ENCODE measurements around the gene PDCD10. TPM values are rescaled to one million over a fixed set of nuclear protein-coding genes. Genes with fewer than 3 reads are reported as not detected.
A peak's percentile ranks its signal among the peaks of the same experiment; 100 is the strongest.

PDCD10 gene
- total RNA-seq, 6 donors from 2014 or later = 38.8 to 115 (median 55.9) TPM

DNA sequence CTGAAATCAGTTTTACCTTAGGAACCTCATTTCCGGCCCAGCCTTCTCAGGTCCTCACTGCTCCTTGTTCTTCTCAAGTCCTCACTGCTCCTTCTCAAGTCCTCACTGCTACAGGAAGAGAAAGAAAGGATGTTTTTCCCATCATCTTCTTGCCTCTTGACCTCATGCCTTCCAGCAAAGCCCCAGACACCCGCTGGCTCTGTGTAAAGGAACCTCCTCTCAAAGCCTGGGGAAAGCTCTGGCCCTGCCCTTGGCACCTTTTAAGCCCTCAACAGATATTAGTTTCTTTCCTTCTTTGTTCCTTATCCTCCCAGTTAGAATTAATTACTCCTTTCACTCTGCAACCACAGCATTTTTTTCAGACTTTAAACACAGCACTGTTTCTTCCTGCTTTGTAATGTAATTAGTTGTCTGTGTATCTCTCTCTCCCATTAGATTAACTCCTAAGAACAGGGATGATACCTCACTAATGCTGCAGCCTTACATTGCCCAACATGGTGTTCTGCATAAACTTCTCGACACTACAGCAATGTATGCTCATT, 76.9 kb downstream of the PDCD10 start:
- DNase-seq (no peak), ATAC-seq (ENCODE audit: low FRiP score in 2 of 2) (no peak)
- Histone ChIP-seq H3K9me3 (no peaks in the 10 kb centered on the region), H3K27ac (no peak overlapping the region), H3K4me3 (no peak overlapping the region), H3K27me3 (no peaks in the 10 kb centered on the region), H3K4me1 (peaks cover 0 to 4% (median 0%) of the 10 kb centered on the region in 4 donors), H3K36me3 (no peaks in the 10 kb centered on the region)
- WGBS, 2 donors = 65 to 72% methylated on average over 3 of the region's 3 CpGs
- TF ChIP-seq, protein P1, sequence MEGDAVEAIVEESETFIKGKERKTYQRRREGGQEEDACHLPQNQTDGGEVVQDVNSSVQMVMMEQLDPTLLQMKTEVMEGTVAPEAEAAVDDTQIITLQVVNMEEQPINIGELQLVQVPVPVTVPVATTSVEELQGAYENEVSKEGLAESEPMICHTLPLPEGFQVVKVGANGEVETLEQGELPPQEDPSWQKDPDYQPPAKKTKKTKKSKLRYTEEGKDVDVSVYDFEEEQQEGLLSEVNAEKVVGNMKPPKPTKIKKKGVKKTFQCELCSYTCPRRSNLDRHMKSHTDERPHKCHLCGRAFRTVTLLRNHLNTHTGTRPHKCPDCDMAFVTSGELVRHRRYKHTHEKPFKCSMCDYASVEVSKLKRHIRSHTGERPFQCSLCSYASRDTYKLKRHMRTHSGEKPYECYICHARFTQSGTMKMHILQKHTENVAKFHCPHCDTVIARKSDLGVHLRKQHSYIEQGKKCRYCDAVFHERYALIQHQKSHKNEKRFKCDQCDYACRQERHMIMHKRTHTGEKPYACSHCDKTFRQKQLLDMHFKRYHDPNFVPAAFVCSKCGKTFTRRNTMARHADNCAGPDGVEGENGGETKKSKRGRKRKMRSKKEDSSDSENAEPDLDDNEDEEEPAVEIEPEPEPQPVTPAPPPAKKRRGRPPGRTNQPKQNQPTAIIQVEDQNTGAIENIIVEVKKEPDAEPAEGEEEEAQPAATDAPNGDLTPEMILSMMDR (IDR thresholded peaks at IDR 0.05) = no peak
- TF ChIP-seq EP300 (IDR thresholded peaks at IDR 0.05) (no peak), POLR2A (IDR thresholded peaks at IDR 0.05) (no peak), POLR2AphosphoS5 (IDR thresholded peaks at IDR 0.05) (no peak)

DNA sequence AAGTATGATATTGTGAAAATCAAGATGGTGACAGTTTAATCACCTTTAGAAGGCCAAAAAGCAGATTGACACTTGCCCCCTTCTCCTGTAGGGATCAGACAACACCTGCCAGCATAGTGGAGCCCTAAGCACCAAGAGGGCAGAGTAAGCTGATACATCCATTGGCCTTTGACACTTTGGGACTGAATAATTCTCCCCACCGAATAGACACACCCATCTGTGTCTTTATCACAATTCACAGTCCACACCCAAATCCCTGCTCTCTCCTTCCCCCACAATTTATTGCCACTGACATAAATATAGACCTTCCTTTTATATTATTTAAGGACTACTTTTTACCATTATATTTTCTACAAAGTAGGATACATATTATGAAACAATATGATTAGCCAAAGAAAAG, 77.9 kb downstream of the PDCD10 start:
- ATAC-seq (ENCODE audit: low FRiP score in 2 of 2) = no peak
- H3K27ac ChIP-seq = no peak overlapping the region
- H3K36me3 ChIP-seq = no peaks in the 10 kb centered on the region
- H3K4me3 ChIP-seq = no peak overlapping the region
- peaks cover 0 to 4% (median 0%) of the 10 kb centered on the region in 4 donors for H3K4me1 ChIP-seq
- TF ChIP-seq EP300 (IDR thresholded peaks at IDR 0.05) (no peak), POLR2A (IDR thresholded peaks at IDR 0.05) (no peak), POLR2AphosphoS5 (IDR thresholded peaks at IDR 0.05) (no peak)
- TF ChIP-seq, protein P1 (IDR thresholded peaks at IDR 0.05) = no peak
- 56 to 63% methylated on average over 1 of the region's 1 CpG for WGBS, 2 donors
- DNase-seq = no peak
- H3K9me3 ChIP-seq = no peaks in the 10 kb centered on the region
- no peaks in the 10 kb centered on the region for H3K27me3 ChIP-seq

DNA sequence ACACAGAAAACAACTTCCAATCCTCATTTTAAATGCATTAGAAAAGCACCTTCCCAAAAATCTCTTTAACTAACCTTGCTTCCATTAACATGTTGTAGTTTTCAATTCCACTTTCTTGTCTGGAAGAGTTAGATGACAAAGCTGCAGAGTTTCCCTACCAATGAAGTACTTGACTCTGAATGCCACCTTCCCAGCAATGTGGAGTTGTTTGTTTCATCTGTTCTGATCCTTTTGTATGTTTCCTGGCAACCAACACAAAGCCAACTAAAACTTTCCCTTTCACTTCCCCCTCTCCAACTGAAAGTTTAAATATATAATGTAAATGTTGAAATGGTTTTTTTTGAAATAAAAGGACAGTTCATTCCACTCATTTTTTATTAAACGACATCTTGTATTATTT, 80.9 kb downstream of the PDCD10 start, which contains the start of gene WDR49:
TSS of gene WDR49 (minus strand) at position 183 of the 400 bp plus-strand sequence. CDS start 517 bp downstream, outside the sequence.
- DNase-seq = no peak
- no peaks in the 10 kb centered on the region for H3K9me3 ChIP-seq
- no peaks in the 10 kb centered on the region for H3K27me3 ChIP-seq
- H3K4me1 ChIP-seq = peaks cover 0 to 4% (median 0%) of the 10 kb centered on the region in 4 donors
- TF ChIP-seq EP300 (IDR thresholded peaks at IDR 0.05) = no peak
- TF ChIP-seq POLR2A (IDR thresholded peaks at IDR 0.05) = no peak
- no peak for TF ChIP-seq POLR2AphosphoS5 (IDR thresholded peaks at IDR 0.05)
- TF ChIP-seq, protein P1 (IDR thresholded peaks at IDR 0.05) = no peak
- 42 to 46% methylated on average over 1 of the region's 1 CpG for WGBS, 2 donors
- H3K36me3 ChIP-seq = no peaks in the 10 kb centered on the region
- H3K27ac ChIP-seq = peak within 1 kb of the TSS in 1 of 4 donors; percentile 17
- H3K4me3 ChIP-seq = peak within 1 kb of the TSS in 2 of 4 donors; percentile 11 to 17
- peak in 1 of 2 donors; percentile 75 for ATAC-seq (ENCODE audit: low FRiP score in 2 of 2)

DNA sequence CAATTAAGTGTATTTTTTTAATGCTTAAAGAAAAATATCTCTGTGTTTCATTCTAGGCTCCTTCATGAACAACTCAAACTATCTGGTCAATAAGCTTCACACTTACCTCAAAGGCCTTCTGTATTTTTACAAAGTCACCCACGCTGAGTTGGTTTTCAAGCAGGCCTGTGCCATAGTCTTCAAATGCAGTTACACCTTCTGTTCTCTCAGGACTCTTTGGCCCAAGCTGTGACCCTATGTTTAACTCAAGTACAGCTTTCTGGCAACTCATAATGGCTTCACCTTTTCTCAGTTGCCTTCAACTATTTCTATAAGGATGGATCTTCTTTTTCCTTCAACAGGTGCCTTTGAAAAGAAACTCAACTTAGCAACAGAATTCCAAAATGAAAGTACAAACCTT, 81.5 kb downstream of the PDCD10 start:
- Histone ChIP-seq H3K4me3 (peak overlapping the region in 2 of 4 donors; percentile 11 to 17), H3K27ac (peak overlapping the region in 1 of 4 donors; percentile 17), H3K27me3 (no peaks in the 10 kb centered on the region), H3K36me3 (no peaks in the 10 kb centered on the region), H3K4me1 (peaks cover 0 to 4% (median 0%) of the 10 kb centered on the region in 4 donors), H3K9me3 (no peaks in the 10 kb centered on the region)
- peak in 1 of 2 donors; percentile 17 for ATAC-seq (ENCODE audit: low FRiP score in 2 of 2)
- WGBS, 2 donors = 41 to 65% methylated on average over 1 of the region's 1 CpG
- no peak for DNase-seq
- TF ChIP-seq, protein P1 (IDR thresholded peaks at IDR 0.05) = no peak
- TF ChIP-seq EP300 (IDR thresholded peaks at IDR 0.05) = no peak
- no peak for TF ChIP-seq POLR2A (IDR thresholded peaks at IDR 0.05)
- TF ChIP-seq POLR2AphosphoS5 (IDR thresholded peaks at IDR 0.05) = no peak

DNA sequence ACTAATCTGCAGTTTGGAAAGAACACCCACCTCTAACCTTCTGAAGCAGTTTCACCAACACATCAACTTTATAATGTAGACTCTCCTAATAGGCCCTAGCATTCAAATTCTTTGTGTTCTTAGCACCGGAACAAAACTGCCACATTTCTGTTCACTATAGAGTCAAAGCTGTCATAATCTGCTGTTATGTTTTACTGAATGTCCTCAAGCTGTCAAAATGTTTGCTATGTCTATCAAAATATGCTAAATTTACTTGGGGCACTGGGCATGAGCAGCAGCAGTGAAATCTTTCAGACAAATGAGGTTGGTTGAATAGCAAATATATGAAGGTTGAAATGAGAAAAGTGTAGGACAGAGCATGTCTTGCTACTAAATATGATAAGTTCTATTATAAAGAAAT, 82.9 kb downstream of the PDCD10 start:
- Histone ChIP-seq H3K9me3 (no peaks in the 10 kb centered on the region), H3K4me3 (no peak overlapping the region), H3K27me3 (no peaks in the 10 kb centered on the region), H3K36me3 (no peaks in the 10 kb centered on the region), H3K27ac (no peak overlapping the region), H3K4me1 (peaks cover 0 to 4% (median 0%) of the 10 kb centered on the region in 4 donors)
- 80% methylated on average over 1 of the region's 1 CpG for WGBS, 2 donors
- TF ChIP-seq POLR2AphosphoS5 (IDR thresholded peaks at IDR 0.05) (no peak), EP300 (IDR thresholded peaks at IDR 0.05) (no peak), POLR2A (IDR thresholded peaks at IDR 0.05) (no peak)
- TF ChIP-seq, protein P1 (IDR thresholded peaks at IDR 0.05) = no peak
- ATAC-seq (ENCODE audit: low FRiP score in 2 of 2) (no peak), DNase-seq (no peak)
